OCI-LY7 (cell line): ENCODE data around the gene ZMYND15. TPM values are rescaled to one million over a fixed set of nuclear protein-coding genes. Genes with fewer than 3 reads are reported as not detected.

Experiments
- BruUV-seq: library from RNA; stranded (reverse); fragments of 400-500 nt; replicated peaks from 2 replicates; lab custom pipeline; 2021; lab: Mats Ljungman, UMichigan
- CTCF ChIA-PET: fragments of 300-600 bp; sonication (Branson Sonifier 250); formaldehyde crosslinking; loops from one replicate; lab custom pipeline; 2022; ENCODE audit warnings: antibody characterized with exemption; ENCODE audit not compliant: unreplicated experiment; lab: Charles Lee
- POLR2A ChIA-PET: fragments of 300-600 bp; sonication (Branson Sonifier 250); formaldehyde crosslinking; loops from one replicate; lab custom pipeline; 2022; ENCODE audit warnings: antibody characterized with exemption; lab: Charles Lee
- DNase-seq: peaks from one replicate; pipeline ENCODE4 v3.0.0-alpha.2; 2015; ENCODE audit warnings: low spot score
- H2AFZ ChIP-seq: fragments of 200-600 bp; sonication (generic), shearing (Covaris generic); 2 replicates; pipeline ENCODE4 v1.6.1; 2014; ENCODE audit warnings: mild to moderate bottlenecking, antibody characterized with exemption, low read length, moderate library complexity
- H3K27ac ChIP-seq: fragments of 200-600 bp; sonication (generic); 2 replicates; pipeline ENCODE4 v1.5.1; 2014; ENCODE audit warnings: mixed run types, low read depth, mild to moderate bottlenecking, moderate library complexity, low read length, inconsistent platforms; ENCODE audit not compliant: poor library complexity, severe bottlenecking
- H3K36me3 ChIP-seq: fragments of 200-600 bp; sonication (generic); 2 replicates; pipeline ENCODE4 v1.6.1; 2014; ENCODE audit warnings: mild to moderate bottlenecking, antibody characterized with exemption, low read length, moderate library complexity, mixed read lengths; ENCODE audit not compliant: insufficient read depth
- H3K4me1 ChIP-seq: fragments of 200-600 bp; sonication (generic); 2 replicates; pipeline ENCODE4 v1.5.1; 2014; ENCODE audit warnings: mild to moderate bottlenecking, low read length; ENCODE audit not compliant: insufficient read depth, poor library complexity, severe bottlenecking
- H3K4me2 ChIP-seq: fragments of 200-600 bp; sonication (generic); 2 replicates; pipeline ENCODE4 v1.6.1; 2014; ENCODE audit warnings: mild to moderate bottlenecking, low read length
- H3K4me3 ChIP-seq: fragments of 200-600 bp; sonication (generic); 2 replicates; pipeline ENCODE4 v1.5.1; 2014; ENCODE audit warnings: mild to moderate bottlenecking, low read depth, low read length; ENCODE audit not compliant: poor library complexity, severe bottlenecking
- H3K79me2 ChIP-seq: fragments of 200-600 bp; sonication (generic); 2 replicates; pipeline ENCODE4 v1.6.1; 2016; ENCODE audit warnings: low read depth, mild to moderate bottlenecking, low read length, moderate library complexity, mixed read lengths; ENCODE audit not compliant: insufficient read depth
- H3K9me2 ChIP-seq: fragments of 200-600 bp; sonication (generic); 2 replicates; pipeline ENCODE4 v1.6.1; 2016; ENCODE audit warnings: mild to moderate bottlenecking, low read length, mixed read lengths; ENCODE audit not compliant: insufficient read depth
- H3K9me3 ChIP-seq: fragments of 200-600 bp; sonication (generic); 2 replicates; pipeline ENCODE4 v1.6.1; 2014; ENCODE audit warnings: mild to moderate bottlenecking, mixed run types, low read length, mixed read lengths
- H4K20me1 ChIP-seq: fragments of 200-600 bp; sonication (generic); 2 replicates; pipeline ENCODE4 v1.6.1; 2014; ENCODE audit warnings: mild to moderate bottlenecking, antibody characterized with exemption, low read length, moderate library complexity, mixed read lengths; ENCODE audit not compliant: insufficient read depth
- EZH2phosphoT487 ChIP-seq: fragments of 200-600 bp; sonication (generic); IDR thresholded peaks from 2 replicates; pipeline ENCODE4 v1.6.1; 2018; ENCODE audit warnings: low read depth, borderline replicate concordance, mild to moderate bottlenecking, mixed run types, antibody characterized with exemption, low read length, moderate library complexity, mixed read lengths
- intact Hi-C: fragments of 100-400 bp; cut with micrococcal nuclease; formaldehyde crosslinking; loops from one replicate; pipeline ENCODE4 v1.10.0; 2022; ENCODE audit not compliant: unreplicated experiment
- total RNA-seq, 2 experiments: library from RNA; depleted of rRNA in 1 of 2; stranded (reverse); fragments of >200 nt in 1 of 2; shearing (Covaris generic) in 1 of 2; gene quantifications; 2 replicates each; pipeline ENCODE4 v1.2.3, GENCODE V29; 2014 to 2022
- TF ChIP-seq, protein P1 (sequence below): fragments of 200-600 bp; sonication (generic); conservative IDR thresholded peaks from 2 replicates; pipeline ENCODE4 v1.5.1; 2014; ENCODE audit warnings: mild to moderate bottlenecking, antibody characterized with exemption, low read length, moderate library complexity, mixed read lengths

The ZMYND15 gene
- total RNA-seq, 2 experiments from 2014 or later: not detected

DNA sequence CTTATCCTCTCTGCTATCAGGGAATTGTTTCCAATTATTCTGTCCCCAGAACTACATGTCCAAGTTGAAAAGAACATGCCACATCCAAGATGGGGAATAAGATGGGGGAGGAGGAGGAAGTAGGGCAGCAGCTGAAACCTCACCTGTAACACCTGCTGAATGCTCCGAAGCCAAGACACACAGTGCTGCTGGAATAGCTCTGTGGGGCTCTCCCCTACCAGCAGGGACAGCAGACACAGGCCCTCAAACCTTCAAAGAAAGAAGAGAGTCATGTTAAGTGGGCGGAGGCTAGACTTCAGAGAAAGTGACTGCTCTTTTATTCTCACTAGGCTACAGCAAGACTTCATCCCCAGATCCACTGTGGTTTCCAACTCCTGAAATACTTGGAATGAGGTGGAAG lies 48.9 kb upstream of the ZMYND15 start:
- Histone ChIP-seq H3K9me3 (0 out of 2 replicates have a peak, but pooled peaks cover 4% of the 10 kb centered on the region), H3K4me3 (no peak overlapping the region), H3K79me2 (peaks cover 63% of the 10 kb centered on the region), H3K4me1 (no peaks in the 10 kb centered on the region), H3K4me2 (no peak overlapping the region), H3K9me2 (no peaks in the 10 kb centered on the region), H2AFZ (no peak overlapping the region), H3K27ac (no peak overlapping the region), H3K36me3 (peaks cover 93% of the 10 kb centered on the region), H4K20me1 (no peaks in the 10 kb centered on the region)
- intact Hi-C loops: no loop called here
- no TSS peak for BruUV-seq
- DNase-seq: no peak
- TF ChIP-seq, protein P1, sequence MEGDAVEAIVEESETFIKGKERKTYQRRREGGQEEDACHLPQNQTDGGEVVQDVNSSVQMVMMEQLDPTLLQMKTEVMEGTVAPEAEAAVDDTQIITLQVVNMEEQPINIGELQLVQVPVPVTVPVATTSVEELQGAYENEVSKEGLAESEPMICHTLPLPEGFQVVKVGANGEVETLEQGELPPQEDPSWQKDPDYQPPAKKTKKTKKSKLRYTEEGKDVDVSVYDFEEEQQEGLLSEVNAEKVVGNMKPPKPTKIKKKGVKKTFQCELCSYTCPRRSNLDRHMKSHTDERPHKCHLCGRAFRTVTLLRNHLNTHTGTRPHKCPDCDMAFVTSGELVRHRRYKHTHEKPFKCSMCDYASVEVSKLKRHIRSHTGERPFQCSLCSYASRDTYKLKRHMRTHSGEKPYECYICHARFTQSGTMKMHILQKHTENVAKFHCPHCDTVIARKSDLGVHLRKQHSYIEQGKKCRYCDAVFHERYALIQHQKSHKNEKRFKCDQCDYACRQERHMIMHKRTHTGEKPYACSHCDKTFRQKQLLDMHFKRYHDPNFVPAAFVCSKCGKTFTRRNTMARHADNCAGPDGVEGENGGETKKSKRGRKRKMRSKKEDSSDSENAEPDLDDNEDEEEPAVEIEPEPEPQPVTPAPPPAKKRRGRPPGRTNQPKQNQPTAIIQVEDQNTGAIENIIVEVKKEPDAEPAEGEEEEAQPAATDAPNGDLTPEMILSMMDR: no peak
- no peak for TF ChIP-seq EZH2phosphoT487
- POLR2A ChIA-PET: no interaction called here
- CTCF ChIA-PET: no interaction called here

DNA sequence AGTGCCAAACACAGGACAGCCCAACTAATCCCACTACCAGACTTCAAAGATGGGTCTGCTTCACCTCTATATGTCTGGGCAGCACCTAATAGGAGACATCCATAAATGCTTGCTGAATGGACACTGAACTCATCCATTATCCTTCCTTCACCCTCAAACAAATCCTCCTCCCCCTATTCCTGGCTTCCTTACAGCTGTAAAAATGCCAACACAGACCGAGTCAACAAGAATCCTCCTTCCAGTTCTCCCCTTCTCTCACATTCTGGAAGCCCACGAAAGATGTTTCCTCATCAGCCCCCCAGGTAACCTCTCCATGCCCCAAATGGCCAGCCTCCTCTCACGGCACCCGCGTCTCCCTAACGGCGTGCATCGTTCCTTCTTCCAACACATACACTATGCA lies 47.9 kb upstream of the ZMYND15 start:
- Histone ChIP-seq H3K36me3 (peaks cover 93% of the 10 kb centered on the region), H2AFZ (no peak overlapping the region), H3K4me1 (no peaks in the 10 kb centered on the region), H4K20me1 (no peaks in the 10 kb centered on the region), H3K4me3 (no peak overlapping the region), H3K79me2 (peaks cover 71% of the 10 kb centered on the region), H3K9me2 (no peaks in the 10 kb centered on the region), H3K27ac (no peak overlapping the region), H3K9me3 (0 out of 2 replicates have a peak, but pooled peaks cover 4% of the 10 kb centered on the region), H3K4me2 (no peak overlapping the region)
- no peak for DNase-seq
- ChIA-PET POLR2A (no interaction called here), CTCF (no interaction called here)
- intact Hi-C loops: no loop called here
- TF ChIP-seq, protein P1: no peak
- no peak for TF ChIP-seq EZH2phosphoT487
- BruUV-seq: no TSS peak

DNA sequence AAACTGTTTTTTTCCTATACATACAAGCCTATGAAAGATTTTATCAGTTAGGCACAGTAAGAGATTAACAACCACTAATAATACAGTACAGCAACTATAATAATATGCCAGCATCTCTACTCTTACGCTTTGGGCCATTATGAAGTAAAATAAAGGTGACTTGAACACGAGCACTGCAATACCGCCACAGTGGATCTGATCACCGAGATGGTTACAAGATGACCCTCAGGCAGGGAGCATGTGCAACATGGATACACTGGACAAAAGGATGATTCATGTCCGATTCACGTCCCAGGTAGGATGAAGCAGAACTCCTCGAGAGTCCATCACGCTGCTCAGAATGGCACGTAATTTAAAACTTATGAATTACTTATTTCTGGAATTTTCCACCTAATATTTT lies 46.2 kb upstream of the ZMYND15 start:
- Histone ChIP-seq H4K20me1 (no peaks in the 10 kb centered on the region; the same call in 1 of the 2 replicates), H3K79me2 (peaks cover 71% of the 10 kb centered on the region), H3K36me3 (peaks cover 92% of the 10 kb centered on the region), H3K27ac (no peak overlapping the region), H3K4me3 (no peak overlapping the region), H3K4me1 (no peaks in the 10 kb centered on the region), H3K4me2 (no peak overlapping the region), H3K9me3 (no peaks in the 10 kb centered on the region), H2AFZ (no peak overlapping the region), H3K9me2 (no peaks in the 10 kb centered on the region)
- ChIA-PET POLR2A (no interaction called here), CTCF (no interaction called here)
- intact Hi-C loops: no loop called here
- TF ChIP-seq, protein P1: 0 out of 2 replicates have a peak, but pooled peaks have one; percentile 3
- no peak for TF ChIP-seq EZH2phosphoT487
- no peak for DNase-seq
- BruUV-seq: no TSS peak
